Lower leg skin (tissue), 4 donors: Measurements from ENCODE around the gene GNLY. TPM values are rescaled to one million over a fixed set of nuclear protein-coding genes. Genes with fewer than 3 reads are reported as not detected.

Experiments used
- DNase-seq, 2 donors: peaks; one replicate each; pipeline ENCODE4 v3.0.0-alpha.2; 2019; ENCODE audit warnings: low spot score in 2 of 2
- H3K4me3 ChIP-seq: fragments of 200-600 bp; sonication (generic); 2 replicates; pipeline ENCODE4 v1.5.1; 2017; ENCODE audit warnings: mild to moderate bottlenecking, low read depth; ENCODE audit not compliant: poor library complexity, severe bottlenecking
- POLR2A ChIP-seq, 2 donors: fragments of 450-650 bp; IDR thresholded peaks; one replicate each; pipeline ENCODE4 v1.6.1; 2016 to 2017; ENCODE audit warnings: antibody characterized with exemption in 2 of 2, mild to moderate bottlenecking in 1 of 2, moderate library complexity in 1 of 2
- WGBS, 2 donors: methylation state at CpG; one replicate each; pipeline ENCODE4 v1.1.5; 2018; 5-methylcytosine and 5-hydroxymethylcytosine counted together
- intact Hi-C: fragments of 100-400 bp; cut with DNase I; formaldehyde crosslinking; loops from one replicate; pipeline ENCODE4 v1.15.0; 2023; ENCODE audit warnings: low total_unique reads
- total RNA-seq, 4 donors: library from RNA; depleted of rRNA; stranded (reverse); fragments of >200 nt; gene quantifications; one replicate each; pipeline ENCODE4 v1.1.0, GENCODE V29; 2016
- TF ChIP-seq, protein P1 (sequence below), 3 donors: fragments of 450-650 bp; IDR thresholded peaks; one replicate each; pipeline ENCODE4 v1.5.1; 2016; ENCODE audit warnings: antibody characterized with exemption in 3 of 3, mild to moderate bottlenecking in 3 of 3, moderate library complexity in 2 of 3

GNLY gene
- total RNA-seq, 4 donors from 2014 or later = 0.42 to 3.6 (median 1.3) TPM; not detected in 1

DNA sequence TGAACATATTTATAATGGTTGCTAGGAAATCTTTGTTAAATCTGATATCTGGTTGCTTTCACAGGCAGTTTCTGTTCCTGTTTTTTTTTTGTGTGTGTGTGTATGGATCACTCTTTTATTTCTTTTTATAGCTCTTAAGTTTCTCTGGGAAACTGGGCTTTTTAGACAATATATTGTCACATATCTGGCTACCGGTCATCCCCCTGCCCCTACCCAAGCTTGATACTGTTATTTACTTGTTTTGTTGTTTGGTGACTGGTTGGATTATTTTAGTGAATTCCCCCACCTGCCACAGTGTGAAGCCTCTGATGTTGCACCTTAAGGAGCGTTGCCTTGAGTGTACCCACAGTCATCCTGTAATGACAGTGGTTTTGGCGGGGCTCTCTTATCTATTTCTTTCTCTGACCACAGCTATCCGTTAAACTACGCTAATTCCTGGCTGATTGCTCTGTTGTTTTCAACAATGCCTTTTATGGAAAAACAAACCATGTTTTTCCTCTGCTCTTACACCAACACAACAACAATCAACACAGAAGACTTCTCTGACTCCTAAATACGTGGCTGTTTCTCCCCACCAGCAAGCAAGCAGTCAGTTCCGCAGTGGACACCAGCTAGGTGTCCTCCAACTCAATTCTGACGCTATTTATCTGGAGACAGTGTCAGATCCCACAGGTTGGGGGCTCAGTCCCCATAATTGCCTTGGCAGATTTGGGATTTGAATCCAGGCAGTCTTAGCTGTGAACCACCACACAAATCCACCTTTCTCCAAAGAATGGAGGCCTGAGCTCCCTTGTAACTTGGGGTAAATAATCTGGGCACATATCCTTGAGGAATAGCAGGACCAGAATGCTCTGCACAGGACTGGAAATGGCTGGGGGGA, 10.9 kb downstream of the GNLY start:
- intact Hi-C loops = no loop called here
- peak in 1 of 2 donors; percentile 74 for DNase-seq
- WGBS, 2 donors = 86 to 88% methylated on average over 8 of the region's 8 CpGs
- no peak for TF ChIP-seq POLR2A (IDR thresholded peaks at IDR 0.05)
- TF ChIP-seq, protein P1, sequence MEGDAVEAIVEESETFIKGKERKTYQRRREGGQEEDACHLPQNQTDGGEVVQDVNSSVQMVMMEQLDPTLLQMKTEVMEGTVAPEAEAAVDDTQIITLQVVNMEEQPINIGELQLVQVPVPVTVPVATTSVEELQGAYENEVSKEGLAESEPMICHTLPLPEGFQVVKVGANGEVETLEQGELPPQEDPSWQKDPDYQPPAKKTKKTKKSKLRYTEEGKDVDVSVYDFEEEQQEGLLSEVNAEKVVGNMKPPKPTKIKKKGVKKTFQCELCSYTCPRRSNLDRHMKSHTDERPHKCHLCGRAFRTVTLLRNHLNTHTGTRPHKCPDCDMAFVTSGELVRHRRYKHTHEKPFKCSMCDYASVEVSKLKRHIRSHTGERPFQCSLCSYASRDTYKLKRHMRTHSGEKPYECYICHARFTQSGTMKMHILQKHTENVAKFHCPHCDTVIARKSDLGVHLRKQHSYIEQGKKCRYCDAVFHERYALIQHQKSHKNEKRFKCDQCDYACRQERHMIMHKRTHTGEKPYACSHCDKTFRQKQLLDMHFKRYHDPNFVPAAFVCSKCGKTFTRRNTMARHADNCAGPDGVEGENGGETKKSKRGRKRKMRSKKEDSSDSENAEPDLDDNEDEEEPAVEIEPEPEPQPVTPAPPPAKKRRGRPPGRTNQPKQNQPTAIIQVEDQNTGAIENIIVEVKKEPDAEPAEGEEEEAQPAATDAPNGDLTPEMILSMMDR (IDR thresholded peaks at IDR 0.05) = no peak
- no peak overlapping the region for H3K4me3 ChIP-seq

DNA sequence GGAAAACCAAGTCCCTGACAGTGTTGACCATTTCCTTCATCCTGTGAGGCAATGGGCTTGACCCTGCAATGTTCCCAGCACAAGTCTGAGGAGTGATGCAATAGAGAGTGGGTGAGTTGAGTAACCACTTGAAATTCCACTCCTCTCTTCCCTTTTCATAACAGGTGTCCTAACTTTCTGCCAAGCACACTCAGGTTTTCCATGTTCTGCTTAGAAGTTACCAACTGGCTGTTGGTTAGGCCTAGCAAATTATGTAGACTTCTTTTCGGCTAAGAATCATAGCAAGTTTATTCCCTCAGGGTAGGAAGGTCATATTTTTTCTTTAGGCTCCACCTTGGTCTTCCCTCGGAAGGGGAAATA, 11.5 kb downstream of the GNLY start:
- DNase-seq = peak; percentile 85 to 90
- intact Hi-C loops = no loop called here
- no peak overlapping the region for H3K4me3 ChIP-seq
- 47 to 67% methylated on average over 2 of the region's 2 CpGs for WGBS, 2 donors
- no peak for TF ChIP-seq POLR2A (IDR thresholded peaks at IDR 0.05)
- TF ChIP-seq, protein P1 (IDR thresholded peaks at IDR 0.05) = no peak

DNA sequence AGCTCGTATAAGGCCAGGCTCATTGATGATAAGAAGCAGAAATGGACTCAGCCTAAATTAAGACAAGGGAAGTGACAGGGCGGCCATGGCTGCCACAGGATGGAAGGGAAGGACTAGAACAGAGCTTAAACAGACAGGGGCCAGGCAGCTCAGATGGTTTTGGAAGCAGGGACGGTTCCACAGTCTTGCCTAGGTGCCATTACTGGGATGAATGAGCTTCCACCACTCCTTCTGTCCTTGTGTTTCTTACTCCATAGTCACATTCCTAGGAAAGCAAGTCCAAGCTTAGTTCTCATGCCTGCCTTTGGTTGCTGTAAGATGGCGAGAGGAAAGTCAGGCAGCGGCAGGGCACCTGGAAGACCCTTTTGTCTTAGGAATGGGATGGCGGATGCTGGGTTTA, 11.9 kb downstream of the GNLY start:
- WGBS, 2 donors = 74 to 80% methylated on average over 6 of the region's 6 CpGs
- intact Hi-C loops = no loop called here
- peak in 1 of 2 donors; percentile 82 for DNase-seq
- no peak for TF ChIP-seq POLR2A (IDR thresholded peaks at IDR 0.05)
- TF ChIP-seq, protein P1 (IDR thresholded peaks at IDR 0.05) = no peak
- no peak overlapping the region for H3K4me3 ChIP-seq

DNA sequence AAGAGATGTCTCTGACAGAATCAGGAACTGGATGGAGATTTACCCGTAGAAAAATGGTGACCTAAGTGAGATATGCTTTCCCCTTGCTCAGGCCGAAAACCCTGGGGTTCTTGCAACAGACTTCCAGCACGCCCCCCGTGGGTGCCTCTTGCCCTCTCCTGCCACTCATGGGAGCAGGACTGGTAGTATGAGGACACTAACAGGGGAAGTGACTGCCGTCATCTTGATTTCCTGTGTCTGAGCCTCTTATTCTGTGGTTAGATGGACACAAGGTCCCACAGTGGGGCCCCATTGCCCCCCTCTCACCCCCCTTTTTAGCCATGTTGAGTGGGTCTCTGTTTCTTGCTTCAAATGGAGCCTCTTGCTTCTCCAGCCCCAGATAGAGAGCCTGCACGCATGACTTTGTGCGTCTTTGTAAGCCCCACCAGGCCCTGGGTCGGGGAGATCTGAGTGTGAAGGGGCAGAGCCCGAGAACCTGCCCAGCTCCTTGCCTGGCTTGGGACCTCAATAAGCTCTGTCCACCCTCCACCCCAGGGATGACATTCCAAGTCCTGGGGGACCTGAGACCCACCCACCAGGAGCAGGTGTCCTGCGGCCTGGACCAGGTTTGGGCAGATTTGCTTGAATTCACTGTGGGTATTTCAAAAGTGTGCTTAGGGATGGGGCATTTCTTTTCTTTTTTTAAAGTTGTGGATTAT, 12.6 kb downstream of the GNLY start:
- peak in 1 of 2 donors; percentile 85 for DNase-seq
- 87 to 89% methylated on average over 10 of the region's 10 CpGs for WGBS, 2 donors
- intact Hi-C loops = no loop called here

DNA sequence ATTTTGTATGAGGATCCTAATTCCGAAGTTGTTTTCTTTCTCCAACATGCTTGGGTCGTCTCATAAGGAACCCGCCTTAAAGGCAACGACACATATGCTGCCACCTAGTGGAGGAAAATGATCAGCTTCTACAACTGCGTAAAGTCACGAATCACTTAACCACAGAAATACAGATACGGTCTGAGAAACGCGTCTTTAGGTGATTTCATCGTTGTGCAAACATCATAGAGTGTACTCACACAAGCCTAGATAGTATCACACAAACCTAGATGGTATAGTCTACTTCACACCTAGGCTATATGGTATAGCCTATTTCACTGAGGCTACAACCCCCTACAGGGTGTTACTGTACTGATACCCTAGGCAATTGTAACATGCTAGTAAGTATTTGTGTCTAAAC, 13.1 kb downstream of the GNLY start:
- DNase-seq = peak in 1 of 2 donors; percentile 89
- WGBS, 2 donors = 1% methylated on average over 10 of the region's 10 CpGs
- H3K4me3 ChIP-seq = no peak overlapping the region
- intact Hi-C loops = no loop called here
- TF ChIP-seq POLR2A (IDR thresholded peaks at IDR 0.05) = no peak
- TF ChIP-seq, protein P1 (IDR thresholded peaks at IDR 0.05) = peak in 1 of 3 donors; percentile 65

More for the DNA sequence above, 12.6 kb downstream of the GNLY start:
- TF ChIP-seq, protein P1 (IDR thresholded peaks at IDR 0.05) = no peak
- TF ChIP-seq POLR2A (IDR thresholded peaks at IDR 0.05) = no peak
- H3K4me3 ChIP-seq = no peak overlapping the region
